HCT116 (cell line): ENCODE data around the gene TMEM235.

Experiments used
- CTCF ChIP-seq, 3 experiments: fragments of 200-600 bp in 1 of 3; sonication (generic) in 1 of 3; IDR thresholded peaks in 2 of 3; conservative IDR thresholded peaks in 1 of 3; 2 replicates each; pipeline ENCODE4 v1.5.1; 2012 to 2017; ENCODE audit warnings: low read depth in 2 of 3, low read length in 2 of 3, antibody characterized with exemption in 1 of 3, borderline replicate concordance in 1 of 3, control low read depth in 1 of 3, mild to moderate bottlenecking in 1 of 3, mixed read lengths in 1 of 3, mixed run types in 1 of 3, moderate library complexity in 1 of 3; ENCODE audit not compliant: insufficient read depth in 1 of 3
- POLR2A ChIP-seq: IDR thresholded peaks from 2 replicates; pipeline ENCODE4 v1.7.0; 2011; ENCODE audit warnings: borderline replicate concordance; ENCODE audit not compliant: insufficient read depth, insufficient read length; ENCODE audit errors: extremely low read depth
- POLR2AphosphoS5 ChIP-seq: IDR thresholded peaks from 2 replicates; pipeline ENCODE4 v1.6.1; 2011; ENCODE audit warnings: mild to moderate bottlenecking, low read depth, low read length, moderate library complexity
- REST ChIP-seq: IDR thresholded peaks from 2 replicates; pipeline ENCODE4 v1.6.1; 2012; ENCODE audit warnings: low read depth
- SIN3A ChIP-seq: IDR thresholded peaks from 2 replicates; pipeline ENCODE4 v1.6.1; 2012; ENCODE audit warnings: low read depth
- TCF7L2 ChIP-seq: IDR thresholded peaks from 2 replicates; pipeline ENCODE4 v1.7.0; 2011; ENCODE audit warnings: borderline replicate concordance, inconsistent platforms; ENCODE audit not compliant: insufficient read depth, insufficient read length; ENCODE audit errors: extremely low read depth

GRCh38 chr17:78230252-78230962 is 1.0 kb upstream of the TMEM235 start:
- TF ChIP-seq CTCF (IDR thresholded peaks at IDR 0.05 in 2 of 3, conservative IDR thresholded peaks at IDR 0.05 in 1 of 3; ENCODE audit: borderline replicate concordance in 1 of 3, insufficient read depth in 1 of 3, low read depth in 2 of 3, low read length in 2 of 3), result no peak
- TF ChIP-seq TCF7L2, result no peak
- no peak for TF ChIP-seq SIN3A
- no peak for TF ChIP-seq POLR2A
- TF ChIP-seq POLR2AphosphoS5, result no peak
- TF ChIP-seq REST, result no peak
